GM21786 (cell line): ENCODE results near the gene PKP4.

Experiments used
- ATAC-seq: cut with Tn5 transposase; IDR thresholded peaks from one replicate; pipeline ENCODE4 v1.9.1; 2021; ENCODE audit not compliant: unreplicated experiment

PKP4 gene

GRCh38 chr2:158728422-158728821 is 271.7 kb downstream of the PKP4 start:
- no peak for ATAC-seq

- no peak for ATAC-seq
Observed at GRCh38 chr2:158729451-158729850, 272.7 kb downstream of the PKP4 start.

DNA sequence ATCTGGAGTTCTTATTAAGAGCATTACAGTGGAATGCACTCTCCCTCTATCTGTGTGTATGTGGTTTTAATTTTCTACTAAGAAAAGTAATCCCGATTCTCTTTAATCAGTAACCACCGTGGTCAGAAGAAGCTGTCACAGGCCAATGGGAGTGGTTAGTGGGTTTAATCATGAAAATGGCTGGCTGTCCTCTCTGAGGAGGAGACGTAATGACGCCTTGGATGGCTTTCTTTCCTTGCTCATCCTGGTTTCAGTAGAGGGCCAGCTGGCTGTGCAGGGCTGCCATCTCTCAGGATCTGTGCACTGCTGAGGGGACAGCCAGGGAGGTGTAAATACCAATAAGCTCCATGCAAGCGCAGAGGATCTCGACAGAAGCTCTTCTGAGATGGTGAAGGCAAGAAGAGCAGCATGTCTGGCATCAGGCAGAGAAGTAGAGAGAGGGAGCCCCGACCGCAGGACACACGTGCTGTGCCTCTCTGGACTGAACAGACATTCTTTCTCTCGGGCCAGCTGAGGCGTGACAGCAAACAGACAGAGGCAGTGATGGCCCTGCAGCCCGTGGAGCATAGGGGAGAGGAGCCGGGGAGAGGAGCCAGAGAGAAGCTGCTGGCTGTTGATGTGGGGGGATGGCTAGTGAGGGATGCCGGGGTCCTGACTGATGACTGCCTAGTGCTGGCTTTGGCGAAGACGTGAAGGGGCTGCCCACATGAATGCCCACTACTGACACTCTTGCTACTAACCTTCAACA is 273.3 kb downstream of the PKP4 start:
- ATAC-seq = no peak

- ATAC-seq = no peak
Observed at GRCh38 chr2:158730621-158731140, 273.9 kb downstream of the PKP4 start.

- ATAC-seq = no peak
Observed at GRCh38 chr2:158731386-158731785, 274.6 kb downstream of the PKP4 start.
